HG03159 (cell line): ENCODE data around the gene PVALB.
"Not testable (repeated sequence)": the region's sequence is repeated elsewhere in the genome, so short reads cannot be mapped to it uniquely, and the experiment has no call there.

ENCODE experiments used
- ATAC-seq: cut with Tn5 transposase; IDR thresholded peaks from one replicate; pipeline ENCODE4 v1.9.1; 2021; ENCODE audit warnings: mild to moderate bottlenecking, moderate library complexity; ENCODE audit not compliant: unreplicated experiment

Gene PVALB

GRCh38 chr22:36758792-36759271, 58.0 kb downstream of the PVALB start:
- no peak for ATAC-seq

GRCh38 chr22:36757668-36758211, 59.1 kb downstream of the PVALB start:
- no peak for ATAC-seq

- ATAC-seq = no peak
Measured at GRCh38 chr22:36756746-36757655, 59.8 kb downstream of the PVALB start.

GRCh38 chr22:36756031-36756430, 60.8 kb downstream of the PVALB start:
- no peak for ATAC-seq

GRCh38 chr22:36755316-36755715, 61.5 kb downstream of the PVALB start:
- ATAC-seq = no peak

- ATAC-seq = not testable (repeated sequence)
Measured at GRCh38 chr22:36754881-36755280, 62.0 kb downstream of the PVALB start.

GRCh38 chr22:36753916-36754315, 62.9 kb downstream of the PVALB start:
- no peak for ATAC-seq

GRCh38 chr22:36753120-36753802, 63.6 kb downstream of the PVALB start:
- no peak for ATAC-seq
